HUDEP-2 (cell line): ENCODE measurements around the gene RHOU.

Experiments
- DNase-seq, 76 experiments: peaks; one replicate each; lab custom pipeline; 2025; ENCODE audit not compliant: unreplicated experiment in 76 of 76; lab: John Stamatoyannopoulos, UW

The RHOU gene

GRCh38 chr1:228782662-228783417, 47.6 kb downstream of the RHOU start:
- DNase-seq: no peak

GRCh38 chr1:228783418-228784040, 48.2 kb downstream of the RHOU start:
- DNase-seq: no peak

- DNase-seq: no peak
Measured at GRCh38 chr1:228784181-228784580, 48.9 kb downstream of the RHOU start.

GRCh38 chr1:228785366-228786330, 50.4 kb downstream of the RHOU start:
- DNase-seq: no peak

GRCh38 chr1:228786361-228787129, 51.3 kb downstream of the RHOU start:
- DNase-seq: no peak

- no peak for DNase-seq
Measured at GRCh38 chr1:228791791-228792190, 56.5 kb downstream of the RHOU start.

GRCh38 chr1:228792601-228793000, 57.3 kb downstream of the RHOU start:
- no peak for DNase-seq

- DNase-seq: no peak
Measured at GRCh38 chr1:228793032-228793431, 57.8 kb downstream of the RHOU start.

GRCh38 chr1:228794173-228794572, 58.9 kb downstream of the RHOU start:
- DNase-seq: no peak

- DNase-seq: no peak
Measured at GRCh38 chr1:228794810-228795209, 59.5 kb downstream of the RHOU start.

GRCh38 chr1:228795596-228795995, 60.3 kb downstream of the RHOU start:
- no peak for DNase-seq
